SK-N-MC (cell line): ENCODE results near the gene CTXND2.
"Not testable (repeated sequence)": the region's sequence is repeated elsewhere in the genome, so short reads cannot be mapped to it uniquely, and the experiment has no call there.

Experiments used
- EZH2 ChIP-seq: fragments of 200-600 bp; sonication (generic); IDR thresholded peaks from one replicate; pipeline ENCODE4 v1.6.1; 2017; ENCODE audit warnings: antibody characterized with exemption
- FOXP2 ChIP-seq: optimal IDR thresholded peaks from 2 replicates; pipeline ENCODE3; 2011; ENCODE audit warnings: mild to moderate bottlenecking, moderate library complexity; ENCODE audit not compliant: insufficient read depth; ENCODE audit errors: extremely low read length, control extremely low read depth
- POLR2AphosphoS5 ChIP-seq: IDR thresholded peaks from 2 replicates; pipeline ENCODE4 v1.6.1; 2012; ENCODE audit warnings: mild to moderate bottlenecking, low read depth, low read length, borderline replicate concordance

DNA sequence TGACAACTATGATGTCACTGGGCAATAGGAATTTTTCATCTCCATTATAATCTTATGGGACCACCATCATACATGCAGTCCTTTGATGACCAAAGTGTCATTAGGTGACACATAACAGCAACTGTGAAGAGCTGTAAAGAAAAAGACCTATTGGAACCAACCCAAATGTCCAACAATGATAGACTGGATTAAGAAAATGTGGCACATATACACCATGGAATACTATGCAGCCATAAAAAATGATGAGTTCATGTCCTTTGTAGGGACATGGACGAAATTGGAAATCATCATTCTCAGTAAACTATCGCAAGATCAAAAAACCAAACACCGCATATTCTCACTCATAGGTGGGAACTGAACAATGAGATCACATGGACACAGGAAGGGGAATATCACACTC is 22.7 kb upstream of the CTXND2 start:
- TF ChIP-seq FOXP2, EZH2, POLR2AphosphoS5: not testable (repeated sequence)
